Measurements from ENCODE around the gene SKAP1. TPM values are rescaled to one million over a fixed set of nuclear protein-coding genes. Genes with fewer than 3 reads are reported as not detected.
"Not testable (repeated sequence)": the region's sequence is repeated elsewhere in the genome, so short reads cannot be mapped to it uniquely, and the experiment has no call there.

The SKAP1 gene
- total RNA-seq, 1 donor from 2014 or later = not detected

GRCh38 chr17:48211011-48211410 lies 219.0 kb downstream of the SKAP1 start:
- Histone ChIP-seq H3K4me3 (ENCODE audit: low read depth, low read length) (no peak overlapping the region), H3K36me3 (ENCODE audit: control insufficient read depth, insufficient read depth, low read length) (no peaks in the 10 kb centered on the region), H3K27me3 (ENCODE audit: control insufficient read depth, insufficient read depth, low read length) (peaks cover 5% of the 10 kb centered on the region)
- no peak for TF ChIP-seq CTCF (IDR thresholded peaks at IDR 0.05; ENCODE audit: insufficient read depth, low read length, severe bottlenecking)
- FAIRE-seq = no peak
- no peak for DNase-seq (ENCODE audit: low read depth)

GRCh38 chr17:48209973-48210372 lies 220.0 kb downstream of the SKAP1 start:
- peaks cover 5% of the 10 kb centered on the region for H3K27me3 ChIP-seq (ENCODE audit: control insufficient read depth, insufficient read depth, low read length)
- TF ChIP-seq CTCF (IDR thresholded peaks at IDR 0.05; ENCODE audit: insufficient read depth, low read length, severe bottlenecking) = no peak
- H3K36me3 ChIP-seq (ENCODE audit: control insufficient read depth, insufficient read depth, low read length) = no peaks in the 10 kb centered on the region
- no peak for DNase-seq (ENCODE audit: low read depth)
- no peak overlapping the region for H3K4me3 ChIP-seq (ENCODE audit: low read depth, low read length)
- FAIRE-seq = no peak

- FAIRE-seq (no peak), DNase-seq (ENCODE audit: low read depth) (no peak)
- no peak overlapping the region for H3K4me3 ChIP-seq (ENCODE audit: low read depth, low read length)
- peaks cover 3% of the 10 kb centered on the region for H3K27me3 ChIP-seq (ENCODE audit: control insufficient read depth, insufficient read depth, low read length)
- TF ChIP-seq CTCF (IDR thresholded peaks at IDR 0.05; ENCODE audit: insufficient read depth, low read length, severe bottlenecking) = no peak
- no peaks in the 10 kb centered on the region for H3K36me3 ChIP-seq (ENCODE audit: control insufficient read depth, insufficient read depth, low read length)
Measured at GRCh38 chr17:48207776-48208544, 222.1 kb downstream of the SKAP1 start.

DNA sequence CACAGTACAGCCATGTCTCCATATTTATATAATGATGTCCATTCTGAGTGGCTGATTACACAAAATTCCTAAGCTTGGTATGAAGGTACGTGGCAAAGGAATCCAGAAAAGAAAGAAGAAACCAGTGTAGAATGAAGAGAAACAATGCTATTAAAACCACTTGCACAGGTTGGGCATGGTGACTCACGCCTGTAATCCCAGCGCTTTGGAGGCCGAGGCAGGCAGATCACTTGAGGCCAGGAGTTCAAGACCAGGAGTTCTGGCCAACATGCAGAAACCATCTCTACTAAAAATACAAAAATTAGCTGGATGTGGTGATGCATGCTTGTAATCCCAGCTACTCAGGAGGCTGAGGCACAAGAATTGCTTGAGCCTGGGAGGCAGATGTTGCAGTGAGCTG lies 223.0 kb downstream of the SKAP1 start:
- not testable (repeated sequence) for H3K27me3 ChIP-seq (ENCODE audit: control insufficient read depth, insufficient read depth, low read length); H3K4me3 ChIP-seq (ENCODE audit: low read depth, low read length); H3K36me3 ChIP-seq (ENCODE audit: control insufficient read depth, insufficient read depth, low read length); FAIRE-seq
- peak; percentile 3 for DNase-seq (ENCODE audit: low read depth)

DNA sequence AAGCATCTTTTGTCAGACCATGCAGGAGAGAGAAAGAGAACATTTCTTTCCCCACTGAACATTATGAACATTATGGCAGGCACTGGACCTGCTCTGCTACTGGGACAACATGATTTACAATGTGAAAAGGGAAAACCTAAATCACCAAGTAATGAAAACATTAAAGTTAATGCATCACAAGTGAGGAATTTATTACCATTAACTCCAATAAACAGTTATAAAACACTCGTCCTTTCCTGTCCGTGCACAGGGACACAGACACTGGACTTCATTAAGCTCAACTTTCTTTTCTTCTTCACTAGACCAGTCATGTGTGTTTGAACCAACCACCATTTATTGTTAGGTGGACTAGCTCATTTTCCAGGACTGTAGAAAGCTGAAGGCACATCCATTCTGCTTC lies 227.1 kb downstream of the SKAP1 start:
- H3K36me3 ChIP-seq (ENCODE audit: control insufficient read depth, insufficient read depth, low read length) = no peaks in the 10 kb centered on the region
- DNase-seq (ENCODE audit: low read depth) (no peak), FAIRE-seq (no peak)
- H3K27me3 ChIP-seq (ENCODE audit: control insufficient read depth, insufficient read depth, low read length) = peaks cover 2% of the 10 kb centered on the region
- no peak for TF ChIP-seq CTCF (IDR thresholded peaks at IDR 0.05; ENCODE audit: insufficient read depth, low read length, severe bottlenecking)
- H3K4me3 ChIP-seq (ENCODE audit: low read depth, low read length) = no peak overlapping the region

DNA sequence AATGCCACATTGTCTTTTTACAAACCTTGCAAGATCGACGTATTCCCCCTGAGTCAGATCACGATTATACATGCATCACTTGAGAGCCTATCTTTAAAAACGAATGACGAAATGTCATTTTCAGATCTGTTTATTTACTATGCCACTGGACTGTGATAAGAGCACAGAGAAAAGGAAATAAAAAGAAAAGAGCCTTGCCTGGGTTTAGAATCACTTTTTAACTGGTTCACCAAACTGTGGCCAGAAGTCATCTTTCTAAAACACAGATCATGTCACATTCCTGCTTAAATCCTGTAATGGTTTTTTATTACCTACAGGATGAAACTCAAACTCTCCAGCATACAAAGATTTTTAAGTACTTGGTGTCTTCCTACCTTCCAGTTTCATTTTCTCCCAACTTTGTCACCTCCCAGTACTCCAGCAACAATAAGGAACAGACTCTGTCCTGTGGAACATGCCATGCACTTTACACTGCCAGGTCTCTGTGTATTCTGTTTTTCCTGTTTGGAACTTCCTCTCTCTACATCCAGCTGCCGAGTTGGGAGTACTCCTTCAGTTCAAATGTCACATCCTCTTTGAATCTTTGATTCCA lies 231.0 kb downstream of the SKAP1 start:
- no peak for TF ChIP-seq CTCF (IDR thresholded peaks at IDR 0.05; ENCODE audit: insufficient read depth, low read length, severe bottlenecking)
- FAIRE-seq = no peak
- DNase-seq (ENCODE audit: low read depth) = no peak
- Histone ChIP-seq H3K36me3 (ENCODE audit: control insufficient read depth, insufficient read depth, low read length) (no peaks in the 10 kb centered on the region), H3K4me3 (ENCODE audit: low read depth, low read length) (no peak overlapping the region), H3K27me3 (ENCODE audit: control insufficient read depth, insufficient read depth, low read length) (peaks cover 6% of the 10 kb centered on the region)

Data from bronchial epithelial cell (primary cell).